ENCODE results near the gene CCDC27. TPM values are rescaled to one million over a fixed set of nuclear protein-coding genes. Genes with fewer than 3 reads are reported as not detected.

Gene CCDC27
- total and polyA plus RNA-seq, 2 of the 8 experiments (the other 6 are each of a cell fraction or from before 2014, with no cell fraction given): 0.15 TPM; not detected in 1

GRCh38 chr1:3729594-3730542 is 22.4 kb upstream of the CCDC27 start (continued):
- TF ChIP-seq JUND (IDR thresholded peaks at IDR 0.05; ENCODE audit: low read length) (no peak), NANOG (IDR thresholded peaks at IDR 0.05; ENCODE audit: insufficient read depth, low read depth, low read length, poor library complexity, severe bottlenecking) (no peak)

Data from H1 (cell line).